Measurements from ENCODE around the gene ZNF513. TPM values are rescaled to one million over a fixed set of nuclear protein-coding genes. Genes with fewer than 3 reads are reported as not detected.

The ZNF513 gene
- total and polyA plus RNA-seq, 8 donors: 12.8 to 18.8 (median 16.4) TPM

GRCh38 chr2:27412419-27413152 is 32.1 kb upstream of the ZNF513 start:
- DNase-seq (no peak), ATAC-seq (no peak)
- Histone ChIP-seq H3K36me3 (no peaks in the 10 kb centered on the region), H3K9me3 (no peaks in the 10 kb centered on the region), H3K4me1 (peaks cover 6 to 19% of the 10 kb centered on the region in 2 donors), H3K27me3 (no peaks in the 10 kb centered on the region), H3K27ac (no peak overlapping the region), H3K4me3 (no peak overlapping the region)
- intact Hi-C loops (cut with DNase I): no loop called here
- TF ChIP-seq CTCF (IDR thresholded peaks at IDR 0.05): no peak

- H3K4me3 ChIP-seq: peak within 1 kb of the TSS; percentile 100
- H3K27me3 ChIP-seq: no peaks in the 10 kb centered on the region
- H3K27ac ChIP-seq: peak within 1 kb of the TSS; percentile 72 to 94
- TF ChIP-seq CTCF (IDR thresholded peaks at IDR 0.05): no peak
- intact Hi-C loops (cut with DNase I): no loop called here
- DNase-seq: peak; percentile 91 to 99 (median 96)
- H3K36me3 ChIP-seq: peaks cover 0 to 16% of the 10 kb centered on the region in 2 donors
- ATAC-seq: peak; percentile 99
- no peaks in the 10 kb centered on the region for H3K9me3 ChIP-seq
- peaks cover 7 to 33% of the 10 kb centered on the region in 2 donors for H3K4me1 ChIP-seq
These were observed 29.0 kb upstream of the ZNF513 start, which contains the start of gene PPM1G for GRCh38 chr2:27409321-27410073. Gene PPM1G, minus strand, starts transcription at chr2:27409591. Its CDS starts 169 bp downstream, at chr2:27409422.

- Histone ChIP-seq H3K4me1 (peaks cover 7 to 33% of the 10 kb centered on the region in 2 donors), H3K27me3 (no peaks in the 10 kb centered on the region), H3K36me3 (peaks cover 0 to 16% of the 10 kb centered on the region in 2 donors), H3K9me3 (no peaks in the 10 kb centered on the region), H3K4me3 (peak overlapping the region; percentile 100), H3K27ac (peak overlapping the region; percentile 72 to 94)
- intact Hi-C loops (cut with DNase I): no loop called here
- DNase-seq (no peak), ATAC-seq (peak; percentile 57)
- TF ChIP-seq CTCF (IDR thresholded peaks at IDR 0.05): no peak
These were observed 28.2 kb upstream of the ZNF513 start for GRCh38 chr2:27408601-27409320.

- Histone ChIP-seq H3K4me1 (peaks cover 7 to 33% of the 10 kb centered on the region in 2 donors), H3K4me3 (peak overlapping the region; percentile 100), H3K36me3 (peaks cover 0 to 16% of the 10 kb centered on the region in 2 donors), H3K9me3 (no peaks in the 10 kb centered on the region), H3K27me3 (no peaks in the 10 kb centered on the region), H3K27ac (no peak overlapping the region)
- intact Hi-C loops (cut with DNase I): no loop called here
- TF ChIP-seq CTCF (IDR thresholded peaks at IDR 0.05): peak; percentile 34 to 44
- ATAC-seq (peak; percentile 22), DNase-seq (peak in 1 of 4 donors; percentile 60)
These were observed 27.4 kb upstream of the ZNF513 start for GRCh38 chr2:27407798-27408491.

All from left lung (tissue), 10 donors.